GM21619 (cell line): ENCODE results near the gene IFT22.
"Not testable (repeated sequence)": the region's sequence is repeated elsewhere in the genome, so short reads cannot be mapped to it uniquely, and the experiment has no call there.

Experiments
- ATAC-seq: cut with Tn5 transposase; IDR thresholded peaks from one replicate; pipeline ENCODE4 v1.9.1; 2021; ENCODE audit not compliant: unreplicated experiment

The IFT22 gene

GRCh38 chr7:101315336-101315735 is 6.3 kb downstream of the IFT22 start:
- no peak for ATAC-seq

- no peak for ATAC-seq
Observed at GRCh38 chr7:101308245-101309085, 13.1 kb downstream of the IFT22 start.

- ATAC-seq = no peak
Observed at GRCh38 chr7:101306307-101306706, 15.3 kb downstream of the IFT22 start.

GRCh38 chr7:101303102-101303701 is 18.4 kb downstream of the IFT22 start:
- no peak for ATAC-seq

GRCh38 chr7:101302641-101303101 is 18.9 kb downstream of the IFT22 start:
- no peak for ATAC-seq

GRCh38 chr7:101300465-101301376 is 20.9 kb downstream of the IFT22 start:
- ATAC-seq = no peak

GRCh38 chr7:101299511-101300464 is 21.8 kb downstream of the IFT22 start:
- no peak for ATAC-seq

GRCh38 chr7:101294832-101295121 is 26.8 kb downstream of the IFT22 start:
- no peak for ATAC-seq

- ATAC-seq = no peak
Observed at GRCh38 chr7:101294039-101294831, 27.4 kb downstream of the IFT22 start.

GRCh38 chr7:101293069-101294021 is 28.3 kb downstream of the IFT22 start:
- ATAC-seq = not testable (repeated sequence)

GRCh38 chr7:101292566-101292965 is 29.0 kb downstream of the IFT22 start:
- not testable (repeated sequence) for ATAC-seq

- not testable (repeated sequence) for ATAC-seq
Observed at GRCh38 chr7:101290186-101291037, 31.2 kb downstream of the IFT22 start.

- peak; percentile 80 for ATAC-seq
Observed at GRCh38 chr7:101289687-101290086, 31.9 kb downstream of the IFT22 start.

- no peak for ATAC-seq
Observed at GRCh38 chr7:101288439-101288838, 33.2 kb downstream of the IFT22 start.

- ATAC-seq = no peak
Observed at GRCh38 chr7:101287032-101287431, 34.6 kb downstream of the IFT22 start.

- not testable (repeated sequence) for ATAC-seq
Observed at GRCh38 chr7:101285880-101286279, 35.7 kb downstream of the IFT22 start.

- ATAC-seq = no peak
Observed at GRCh38 chr7:101285171-101285570, 36.4 kb downstream of the IFT22 start.
